Cardiac muscle cell (in vitro differentiated cells and primary cell): ENCODE measurements around the gene CREM. TPM values are rescaled to one million over a fixed set of nuclear protein-coding genes. Genes with fewer than 3 reads are reported as not detected.

Source experiments
- DNase-seq, 2 donors: peaks; one replicate each; pipeline versions ENCODE4 v3.0.0 to v3.0.0-alpha.2; 2010 to 2017; ENCODE audit warnings: low read depth in 1 of 2, low spot score in 1 of 2
- H3K27ac ChIP-seq: fragments of 200-600 bp; sonication (generic); 2 replicates; pipeline ENCODE4 v1.5.1; 2016
- H3K27me3 ChIP-seq: fragments of 200-600 bp; sonication (generic); 2 replicates; pipeline ENCODE4 v1.6.0; 2016; ENCODE audit warnings: control low read depth
- H3K36me3 ChIP-seq: fragments of 200-600 bp; sonication (generic); 2 replicates; pipeline ENCODE4 v1.5.1; 2016; ENCODE audit warnings: control low read depth
- H3K4me1 ChIP-seq: fragments of 200-600 bp; sonication (generic); 2 replicates; pipeline ENCODE4 v1.8.1; 2017; ENCODE audit warnings: low read depth, mild to moderate bottlenecking, mixed run types
- H3K4me3 ChIP-seq: fragments of 200-600 bp; sonication (generic); 2 replicates; pipeline ENCODE4 v1.5.1; 2016; ENCODE audit warnings: mild to moderate bottlenecking
- H3K9me3 ChIP-seq: fragments of 200-600 bp; sonication (generic); 2 replicates; pipeline ENCODE4 v1.5.1; 2017; ENCODE audit warnings: low read depth, mild to moderate bottlenecking, control low read depth
- CTCF ChIP-seq: IDR thresholded peaks from 2 replicates; pipeline ENCODE4 v1.5.1; 2012; ENCODE audit warnings: low read depth, mild to moderate bottlenecking, low read length
- polyA plus RNA-seq: library from polyadenylated mRNA; unstranded; fragments of >200 nt; fragmentation: Nextera tagmentation; extraction: Ambion mirVana; gene quantifications from 2 replicates; pipeline ENCODE4 v1.2.1, GENCODE V29; 2016
- total RNA-seq: library from RNA; depleted of rRNA; stranded (reverse); fragments of >200 nt; gene quantifications from 2 replicates; pipeline ENCODE4 v1.2.3, GENCODE V29; 2016

CREM gene
- total and polyA plus RNA-seq, 2 experiments from 2014 or later = 415 to 486 TPM

- Histone ChIP-seq H3K36me3 (no peaks in the 10 kb centered on the region), H3K27me3 (no peaks in the 10 kb centered on the region), H3K27ac (no peak overlapping the region), H3K9me3 (no peaks in the 10 kb centered on the region), H3K4me1 (no peaks in the 10 kb centered on the region), H3K4me3 (no peak overlapping the region)
- no peak for TF ChIP-seq CTCF
- no peak for DNase-seq
These were observed 111.3 kb downstream of the CREM start for GRCh38 chr10:35237766-35238512.

- no peak overlapping the region for H3K27ac ChIP-seq
- H3K4me1 ChIP-seq = no peaks in the 10 kb centered on the region
- no peak for DNase-seq
- no peaks in the 10 kb centered on the region for H3K27me3 ChIP-seq
- no peak overlapping the region for H3K4me3 ChIP-seq
- TF ChIP-seq CTCF = no peak
- H3K9me3 ChIP-seq = no peaks in the 10 kb centered on the region
- H3K36me3 ChIP-seq = no peaks in the 10 kb centered on the region
These were observed 117.9 kb downstream of the CREM start for GRCh38 chr10:35244549-35244948.

GRCh38 chr10:35246770-35247343 lies 120.2 kb downstream of the CREM start:
- no peaks in the 10 kb centered on the region for H3K36me3 ChIP-seq
- no peaks in the 10 kb centered on the region for H3K9me3 ChIP-seq
- H3K4me3 ChIP-seq = no peak overlapping the region
- DNase-seq = no peak
- H3K4me1 ChIP-seq = no peaks in the 10 kb centered on the region
- H3K27me3 ChIP-seq = no peaks in the 10 kb centered on the region
- no peak overlapping the region for H3K27ac ChIP-seq
- TF ChIP-seq CTCF = no peak

- Histone ChIP-seq H3K27me3 (no peaks in the 10 kb centered on the region), H3K9me3 (no peaks in the 10 kb centered on the region), H3K36me3 (no peaks in the 10 kb centered on the region), H3K4me1 (no peaks in the 10 kb centered on the region), H3K27ac (no peak overlapping the region), H3K4me3 (no peak overlapping the region)
- TF ChIP-seq CTCF = no peak
- DNase-seq = no peak
These were observed 124.9 kb downstream of the CREM start for GRCh38 chr10:35251373-35252100.

- Histone ChIP-seq H3K4me3 (no peak overlapping the region), H3K27me3 (no peaks in the 10 kb centered on the region), H3K4me1 (no peaks in the 10 kb centered on the region), H3K27ac (no peak overlapping the region), H3K9me3 (no peaks in the 10 kb centered on the region), H3K36me3 (no peaks in the 10 kb centered on the region)
- DNase-seq = no peak
- no peak for TF ChIP-seq CTCF
These were observed 130.7 kb downstream of the CREM start for GRCh38 chr10:35257057-35257983.
